ENCODE results near the gene SRSF7. TPM values are rescaled to one million over a fixed set of nuclear protein-coding genes. Genes with fewer than 3 reads are reported as not detected.

Gene SRSF7
- total RNA-seq, 4 donors from 2014 or later: 80.8 to 121 (median 117) TPM

DNA sequence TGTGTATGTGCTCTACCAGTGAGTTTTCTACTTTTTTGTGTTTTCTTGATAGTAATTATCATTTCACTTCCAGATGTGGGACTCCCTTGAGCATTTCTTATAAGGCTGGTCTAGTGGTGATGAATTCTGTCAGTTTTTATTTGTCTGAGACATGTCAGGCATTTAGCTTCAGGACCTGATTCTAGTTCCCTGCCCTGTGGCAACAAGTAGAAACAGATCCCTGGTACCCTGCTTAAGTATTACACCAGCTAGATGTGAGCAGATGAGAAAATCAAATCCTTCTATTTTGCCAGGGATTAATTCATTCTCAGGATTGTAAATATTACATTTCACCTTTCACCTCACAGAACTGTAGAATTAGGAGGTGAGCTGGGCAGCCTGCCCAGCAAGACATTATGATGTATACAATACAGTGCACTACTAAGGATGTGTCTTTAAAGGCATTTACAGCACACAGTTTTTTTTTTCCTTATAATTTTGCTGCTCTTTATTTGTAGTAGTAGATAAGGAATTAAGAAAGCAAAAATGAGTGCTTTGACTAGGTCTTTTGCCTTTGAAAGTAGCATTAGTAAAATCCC, 50.2 kb downstream of the SRSF7 start:
- no peak for DNase-seq
- intact Hi-C loops (cut with DNase I): no loop called here
- no peak for TF ChIP-seq CTCF (IDR thresholded peaks at IDR 0.05)
- TF ChIP-seq POLR2A (IDR thresholded peaks at IDR 0.05): no peak

GRCh38 chr2:38700113-38700785, 50.9 kb downstream of the SRSF7 start:
- WGBS, 2 donors: 93 to 96% methylated on average over 9 of the region's 9 CpGs
- intact Hi-C loops (cut with DNase I): no loop called here
- no peak for TF ChIP-seq POLR2A (IDR thresholded peaks at IDR 0.05)
- no peak for TF ChIP-seq CTCF (IDR thresholded peaks at IDR 0.05)

More for the DNA sequence above, 50.2 kb downstream of the SRSF7 start:
- Histone ChIP-seq H3K36me3 (no peaks in the 10 kb centered on the region), H3K27ac (no peak overlapping the region), H3K4me1 (no peaks in the 10 kb centered on the region), H3K9me3 (no peaks in the 10 kb centered on the region), H3K27me3 (no peaks in the 10 kb centered on the region), H3K4me3 (replicated peaks in 1 of 3) (no peak overlapping the region)

DNA sequence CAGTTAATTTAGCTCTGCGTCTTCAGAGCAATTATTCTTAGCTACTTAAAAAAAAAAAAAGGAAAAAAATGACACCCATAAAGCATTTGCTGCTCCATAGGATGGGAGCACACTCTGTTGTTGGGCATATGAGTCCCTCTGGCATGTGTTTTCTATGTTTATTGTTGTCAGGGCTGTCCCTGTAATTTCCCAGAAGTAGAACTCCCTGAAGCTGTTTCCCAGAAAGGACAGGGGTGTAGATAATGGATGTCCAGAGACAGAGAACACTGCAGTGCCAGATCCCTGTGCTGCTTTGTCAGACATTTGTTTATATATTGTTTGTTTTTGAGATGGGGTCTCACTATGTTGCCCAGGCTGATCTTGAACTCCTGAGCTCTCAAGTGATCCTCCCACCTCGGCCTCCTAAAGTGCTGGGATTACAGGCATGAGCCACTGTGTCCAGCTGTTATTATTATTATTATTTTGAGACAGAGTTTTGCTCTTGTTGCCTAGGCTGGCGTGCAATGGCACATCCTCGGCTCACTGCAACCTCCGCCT, 52.6 kb downstream of the SRSF7 start:
- TF ChIP-seq CTCF (IDR thresholded peaks at IDR 0.05) (no peak), POLR2A (IDR thresholded peaks at IDR 0.05) (no peak)
- H3K36me3 ChIP-seq: no peaks in the 10 kb centered on the region
- intact Hi-C loops (cut with DNase I): no loop called here
- H3K27me3 ChIP-seq: no peaks in the 10 kb centered on the region
- no peaks in the 10 kb centered on the region for H3K4me1 ChIP-seq
- WGBS, 2 donors: 97 to 98% methylated on average over 5 of the region's 5 CpGs
- H3K9me3 ChIP-seq: no peaks in the 10 kb centered on the region
- no peak overlapping the region for H3K27ac ChIP-seq
- H3K4me3 ChIP-seq (replicated peaks in 1 of 3): no peak overlapping the region
- no peak for DNase-seq

More at GRCh38 chr2:38700113-38700785, 50.9 kb downstream of the SRSF7 start:
- Histone ChIP-seq H3K9me3 (no peaks in the 10 kb centered on the region), H3K4me1 (no peaks in the 10 kb centered on the region), H3K27ac (no peak overlapping the region), H3K36me3 (no peaks in the 10 kb centered on the region), H3K4me3 (replicated peaks in 1 of 3) (no peak overlapping the region), H3K27me3 (no peaks in the 10 kb centered on the region)
- DNase-seq: no peak

DNA sequence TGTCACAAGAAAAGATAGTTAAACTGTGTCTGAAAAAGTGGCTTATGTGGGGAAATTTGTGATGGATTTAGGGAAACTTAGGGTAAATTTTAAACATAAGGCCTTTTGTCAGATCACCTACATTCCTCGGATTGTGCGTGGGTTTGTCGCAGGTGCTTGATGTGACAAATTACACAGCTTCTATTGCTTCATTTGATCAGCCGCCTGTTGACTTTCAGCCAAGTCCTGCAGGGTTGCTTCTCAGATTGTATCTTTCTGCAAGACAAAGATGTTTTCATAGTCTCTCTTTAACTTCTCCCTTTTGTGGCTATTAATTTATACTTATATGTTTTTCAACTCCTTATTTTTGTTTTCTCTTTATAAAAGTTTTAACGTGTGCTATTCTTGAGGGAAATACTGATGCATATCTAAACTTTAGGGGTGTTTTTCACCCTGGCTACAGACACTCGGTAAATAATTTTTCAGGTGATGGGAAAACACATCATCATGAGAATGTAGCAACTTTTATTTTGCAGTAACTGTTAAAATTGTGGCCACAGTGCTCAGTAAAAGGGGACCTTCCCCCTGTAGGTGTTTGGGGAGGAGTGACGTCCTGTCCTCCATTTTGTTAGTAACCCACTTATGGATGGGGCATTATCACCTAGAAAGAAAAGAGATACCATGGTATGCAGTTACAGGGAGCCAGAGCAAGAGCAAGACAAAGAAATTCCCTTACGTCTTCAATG, 53.9 kb downstream of the SRSF7 start:
- H3K27ac ChIP-seq: no peak overlapping the region
- DNase-seq: no peak
- H3K4me3 ChIP-seq (replicated peaks in 1 of 3): no peak overlapping the region
- peaks cover 0 to 9% of the 10 kb centered on the region in 2 donors for H3K4me1 ChIP-seq
- no peaks in the 10 kb centered on the region for H3K36me3 ChIP-seq
- H3K9me3 ChIP-seq: no peaks in the 10 kb centered on the region
- intact Hi-C loops (cut with DNase I): no loop called here
- 75 to 82% methylated on average over 8 of the region's 8 CpGs for WGBS, 2 donors
- TF ChIP-seq CTCF (IDR thresholded peaks at IDR 0.05) (no peak), POLR2A (IDR thresholded peaks at IDR 0.05) (no peak)
- no peaks in the 10 kb centered on the region for H3K27me3 ChIP-seq

Other genes with a start within 250 kb of the SRSF7 start
- 10 to 100 TPM; 60.1 to 85.1 (median 64.3) TPM for gene HNRNPLL, start 148.4 kb downstream of the SRSF7 start, total RNA-seq
- 10 to 100 TPM; 13.1 to 32.9 (median 25.8) TPM for gene GALM, start 85.2 kb downstream of the SRSF7 start, total RNA-seq
- gene GEMIN6, start 26.8 kb upstream of the SRSF7 start, total RNA-seq: 10 to 100 TPM in 1 of 4 donors, 1 to 10 TPM in 3; 6.6 to 12.1 (median 9.1) TPM
- 10 to 100 TPM; 12.4 to 19.3 (median 16.3) TPM for gene DHX57, start 124.6 kb upstream of the SRSF7 start, total RNA-seq
- gene MORN2, start 124.6 kb upstream of the SRSF7 start, total RNA-seq: 10 to 100 TPM; 39.0 to 54.6 (median 47.3) TPM
- gene ARHGEF33, start 138.5 kb upstream of the SRSF7 start, total RNA-seq: 1 to 10 TPM; 1.3 to 4.6 (median 1.6) TPM